ENCODE measurements around the gene LYZL6. TPM values are rescaled to one million over a fixed set of nuclear protein-coding genes. Genes with fewer than 3 reads are reported as not detected.
"Not testable (repeated sequence)": the region's sequence is repeated elsewhere in the genome, so short reads cannot be mapped to it uniquely, and the experiment has no call there.

The LYZL6 gene
- total RNA-seq, 1 donor from 2014 or later, result not detected

GRCh38 chr17:35947156-35947585, 3.7 kb upstream of the LYZL6 start:
- peak; percentile 59 for DNase-seq (ENCODE audit: low spot score)

GRCh38 chr17:35944151-35944550, 638 bp upstream of the LYZL6 start:
- no peak for DNase-seq (ENCODE audit: low spot score)

DNA sequence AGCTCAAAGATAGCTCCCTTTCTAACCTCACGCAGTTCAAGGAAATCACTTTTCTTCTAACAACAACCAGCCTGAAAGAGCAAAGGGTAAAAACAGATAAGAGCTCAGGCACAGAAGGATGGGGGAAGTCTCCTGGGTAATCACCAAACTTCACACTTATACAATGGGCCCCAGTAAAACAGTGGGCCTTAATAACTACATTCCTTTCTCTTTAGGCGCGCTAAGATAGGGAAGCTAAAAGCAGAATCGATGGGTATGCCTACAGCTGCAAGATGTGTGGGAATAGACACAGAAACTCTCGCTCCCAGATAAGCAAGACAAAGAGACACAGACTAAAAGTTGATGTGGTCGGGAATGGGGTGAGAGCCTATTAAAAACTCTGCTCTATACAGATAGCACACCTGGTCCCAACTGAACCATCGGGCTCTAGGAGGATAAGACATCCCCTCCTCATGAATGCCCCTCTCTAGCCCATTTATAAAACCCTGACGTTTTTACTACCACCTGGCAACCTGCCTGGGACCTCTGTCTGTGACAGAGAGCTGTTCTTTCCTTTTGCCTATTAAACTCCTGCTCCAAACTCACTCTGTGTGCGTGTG, 826 bp downstream of the LYZL6 start:
- no peak for DNase-seq (ENCODE audit: low spot score)

GRCh38 chr17:35938492-35938891, 5.0 kb downstream of the LYZL6 start:
- not testable (repeated sequence) for DNase-seq (ENCODE audit: low spot score)

GRCh38 chr17:35936063-35936462, 7.5 kb downstream of the LYZL6 start:
- DNase-seq (ENCODE audit: low spot score), result no peak

DNA sequence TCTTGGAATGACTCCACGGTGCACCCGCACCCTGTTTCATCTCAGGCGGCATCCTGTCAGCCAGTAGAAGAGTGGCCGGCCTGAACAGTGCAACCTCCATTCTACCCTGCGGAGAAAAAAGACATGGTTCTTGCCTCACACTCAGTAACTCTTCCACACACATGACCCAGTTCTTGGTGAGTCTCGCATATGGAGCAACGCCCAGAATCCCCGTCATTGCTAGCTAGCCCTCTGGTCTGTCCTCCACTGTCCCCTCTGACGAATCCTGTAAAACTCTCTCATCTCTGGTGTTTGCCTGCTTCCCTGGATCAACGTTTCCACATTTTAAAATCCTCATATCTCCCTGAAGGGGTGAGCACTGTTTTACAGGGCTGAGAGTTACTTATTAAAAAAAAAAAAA, 8.8 kb downstream of the LYZL6 start:
- DNase-seq (ENCODE audit: low spot score), result no peak

DNA sequence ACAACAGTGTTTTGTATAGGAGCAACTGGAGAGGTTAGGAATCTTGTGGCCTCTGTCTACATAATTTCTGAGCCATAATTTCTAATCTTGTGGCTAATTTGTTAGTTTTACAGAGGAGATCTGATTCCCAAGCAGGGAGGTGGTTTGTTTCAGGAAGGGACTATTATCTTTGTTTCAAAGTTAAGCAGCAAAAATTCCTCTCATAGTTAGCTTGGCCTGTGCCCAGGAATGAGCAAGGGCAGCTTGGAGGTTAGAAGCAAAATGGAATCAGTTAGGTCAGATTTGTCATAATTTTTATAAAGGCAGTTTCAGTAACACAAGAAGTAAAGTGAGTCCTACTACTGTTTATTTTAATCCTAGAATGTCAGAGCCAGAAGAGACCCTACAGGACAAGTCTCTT, 10.9 kb downstream of the LYZL6 start:
- no peak for DNase-seq (ENCODE audit: low spot score)

- no peak for DNase-seq (ENCODE audit: low spot score)
Measured at GRCh38 chr17:35931794-35932425, 11.6 kb downstream of the LYZL6 start.

- DNase-seq (ENCODE audit: low spot score), result peak; percentile 62
Measured at GRCh38 chr17:35930211-35931065, 13.1 kb downstream of the LYZL6 start, which contains the start of gene RDM1. RDM1 (minus strand) TSS chr17:35930773; CDS start chr17:35930727, 46 bp downstream.

GRCh38 chr17:35927714-35928113, 15.8 kb downstream of the LYZL6 start:
- DNase-seq (ENCODE audit: low spot score), result no peak

- no peak for DNase-seq (ENCODE audit: low spot score)
Measured at GRCh38 chr17:35923609-35924114, 19.9 kb downstream of the LYZL6 start.

DNA sequence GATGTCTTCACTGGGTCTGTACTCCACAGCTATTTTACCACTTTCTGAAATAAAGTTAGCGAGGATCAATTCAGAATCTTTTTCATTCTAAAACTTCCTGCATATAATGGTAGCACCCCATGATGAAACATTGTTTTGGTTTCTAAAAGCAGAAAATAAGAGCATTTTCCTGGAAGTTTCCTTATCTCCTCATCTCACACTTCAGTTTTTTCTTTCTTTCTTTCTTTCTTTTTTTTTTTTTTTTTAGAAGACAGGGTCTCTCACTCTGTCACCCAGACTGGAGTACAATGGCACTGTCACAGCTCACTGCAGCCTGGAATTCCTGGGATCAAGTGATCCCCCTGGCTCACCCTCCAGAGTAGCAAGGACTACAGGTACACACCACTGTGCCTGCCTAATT, 23.3 kb downstream of the LYZL6 start:
- no peak for DNase-seq (ENCODE audit: low spot score)

- DNase-seq (ENCODE audit: low spot score), result no peak
Measured at GRCh38 chr17:35918665-35919064, 24.8 kb downstream of the LYZL6 start.

- DNase-seq (ENCODE audit: low spot score), result no peak
Measured at GRCh38 chr17:35917519-35918213, 25.8 kb downstream of the LYZL6 start.

DNA sequence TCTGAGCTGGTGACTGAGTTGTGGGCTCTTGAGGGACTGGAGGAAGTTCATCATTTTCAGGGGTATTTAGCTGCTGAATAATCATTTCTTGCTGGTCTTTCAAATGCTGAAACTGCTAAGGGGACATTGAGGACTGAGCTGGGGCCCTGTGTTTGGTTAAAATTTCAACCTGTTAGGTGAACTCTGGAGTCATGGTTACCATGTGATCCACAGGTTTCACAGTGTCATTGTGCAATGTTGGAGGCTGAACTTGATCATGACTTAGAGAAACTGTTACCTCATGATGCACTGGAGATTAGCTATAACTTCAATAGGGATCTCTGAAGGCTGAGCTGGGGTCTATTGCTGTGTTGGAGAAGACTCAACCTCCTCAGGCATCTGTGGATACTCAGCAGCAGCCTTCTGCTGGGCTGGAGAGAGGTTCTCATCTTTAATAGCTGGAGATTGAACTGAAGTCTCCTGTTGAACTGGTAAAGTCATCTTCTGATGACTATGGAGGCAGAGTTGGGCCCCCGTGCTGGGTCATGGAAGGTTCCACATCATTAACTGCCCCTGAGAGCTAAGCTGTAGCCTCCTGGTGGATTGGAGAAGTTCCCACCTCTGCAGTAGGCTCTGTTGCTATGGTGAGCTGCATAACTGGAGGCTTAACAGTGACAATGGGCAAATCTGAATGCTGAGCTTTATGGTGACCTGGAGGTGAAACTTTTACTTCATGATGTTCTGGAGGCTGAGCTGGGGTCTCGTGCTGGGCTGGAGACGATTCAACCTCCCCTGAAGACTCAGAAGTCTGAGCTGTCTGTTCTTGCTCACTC, 28.2 kb downstream of the LYZL6 start:
- DNase-seq (ENCODE audit: low spot score), result no peak

- no peak for DNase-seq (ENCODE audit: low spot score)
Measured at GRCh38 chr17:35914354-35914753, 29.2 kb downstream of the LYZL6 start.

GRCh38 chr17:35913609-35914008, 29.9 kb downstream of the LYZL6 start:
- no peak for DNase-seq (ENCODE audit: low spot score)

- no peak for DNase-seq (ENCODE audit: low spot score)
Measured at GRCh38 chr17:35912942-35913341, 30.6 kb downstream of the LYZL6 start.

GRCh38 chr17:35912339-35912912, 31.1 kb downstream of the LYZL6 start:
- no peak for DNase-seq (ENCODE audit: low spot score)

GRCh38 chr17:35909408-35909807, 34.1 kb downstream of the LYZL6 start:
- DNase-seq (ENCODE audit: low spot score), result no peak

GRCh38 chr17:35907691-35908090, 35.8 kb downstream of the LYZL6 start:
- no peak for DNase-seq (ENCODE audit: low spot score)

All from ureter (tissue), 1 donor.